Caco-2 (cell line): ENCODE measurements around the gene TIMM22. TPM values are rescaled to one million over a fixed set of nuclear protein-coding genes. Genes with fewer than 3 reads are reported as not detected.

Experiments used
- BruUV-seq: library from RNA; stranded (reverse); fragments of 400-500 nt; replicated peaks from 2 replicates; lab custom pipeline; 2021; lab: Mats Ljungman, UMichigan
- CTCF ChIA-PET: fragments of 300-600 bp; sonication (Branson Sonifier 250); formaldehyde crosslinking; loops from one replicate; lab custom pipeline; 2022; ENCODE audit warnings: antibody characterized with exemption; lab: Charles Lee
- POLR2A ChIA-PET: fragments of 300-600 bp; sonication (Branson Sonifier 250); formaldehyde crosslinking; loops from one replicate; lab custom pipeline; 2022; ENCODE audit warnings: antibody characterized with exemption; lab: Charles Lee
- DNase-seq, 2 experiments: peaks; one replicate each; pipeline versions ENCODE4 v3.0.0 to v3.0.0-alpha.2; 2020 to 2022
- H3K27me3 ChIP-seq: replicated peaks from 2 replicates; pipeline ENCODE4 v1.6.0; 2011; ENCODE audit warnings: low read length; ENCODE audit not compliant: control insufficient read depth, insufficient read depth
- H3K36me3 ChIP-seq: 2 replicates; pipeline ENCODE4 v1.5.1; 2011; ENCODE audit warnings: low read length; ENCODE audit not compliant: control insufficient read depth, insufficient read depth
- H3K4me1 ChIP-seq: fragments of 250-450 bp; sonication (Bioruptor Pico); 2 replicates; pipeline ENCODE4 v1.5.1; 2020; ENCODE audit warnings: mild to moderate bottlenecking
- H3K4me3 ChIP-seq: 2 replicates; pipeline ENCODE4 v1.5.1; 2011; ENCODE audit warnings: low read depth, mild to moderate bottlenecking, control low read depth, low read length
- H3K9me3 ChIP-seq: fragments of 250-450 bp; sonication (Bioruptor Pico); 2 replicates; pipeline ENCODE4 v1.5.1; 2020; ENCODE audit warnings: mild to moderate bottlenecking, moderate library complexity
- H3K27ac Mint-ChIP-seq: one replicate; pipeline ENCODE4 v1.8.0; 2022; ENCODE audit warnings: mixed read lengths; ENCODE audit not compliant: unreplicated experiment
- H3K27me3 Mint-ChIP-seq: one replicate; pipeline ENCODE4 v1.8.0; 2022; ENCODE audit warnings: mixed read lengths; ENCODE audit not compliant: insufficient read depth, unreplicated experiment
- H3K36me3 Mint-ChIP-seq: one replicate; pipeline ENCODE4 v1.8.0; 2022; ENCODE audit warnings: mild to moderate bottlenecking, mixed read lengths; ENCODE audit not compliant: insufficient read depth, unreplicated experiment
- H3K4me1 Mint-ChIP-seq: one replicate; pipeline ENCODE4 v1.8.0; 2022; ENCODE audit warnings: low read depth, mixed read lengths; ENCODE audit not compliant: unreplicated experiment
- H3K4me3 Mint-ChIP-seq: one replicate; pipeline ENCODE4 v1.8.0; 2022; ENCODE audit warnings: mild to moderate bottlenecking, moderate library complexity, mixed read lengths; ENCODE audit not compliant: unreplicated experiment
- H3K9me3 Mint-ChIP-seq: one replicate; pipeline ENCODE4 v1.8.0; 2022; ENCODE audit warnings: mixed read lengths; ENCODE audit not compliant: unreplicated experiment
- intact Hi-C: fragments of 100-400 bp; cut with micrococcal nuclease; formaldehyde crosslinking; loops from one replicate; pipeline ENCODE4 v1.10.0; 2022; ENCODE audit not compliant: unreplicated experiment
- total RNA-seq: library from RNA; stranded (reverse); gene quantifications from 2 replicates; pipeline ENCODE4 v1.2.3, GENCODE V29; 2022
- TF ChIP-seq, protein P1 (sequence below), 2 experiments: fragments of 200-600 bp in 1 of 2; IDR thresholded peaks; 1 replicate in 1 of 2; 2 replicates in 1 of 2; pipeline versions ENCODE4 v1.5.1 to v1.8.0; 2011 to 2022; ENCODE audit warnings: antibody characterized with exemption in 1 of 2, control low read depth in 1 of 2, inconsistent platforms in 1 of 2, low read depth in 1 of 2, low read length in 1 of 2, mild to moderate bottlenecking in 1 of 2, moderate library complexity in 1 of 2; ENCODE audit not compliant: insufficient read depth in 1 of 2, severe bottlenecking in 1 of 2, unreplicated experiment in 1 of 2

Gene TIMM22
- total RNA-seq, 1 experiment from 2014 or later = 20.6 TPM

DNA sequence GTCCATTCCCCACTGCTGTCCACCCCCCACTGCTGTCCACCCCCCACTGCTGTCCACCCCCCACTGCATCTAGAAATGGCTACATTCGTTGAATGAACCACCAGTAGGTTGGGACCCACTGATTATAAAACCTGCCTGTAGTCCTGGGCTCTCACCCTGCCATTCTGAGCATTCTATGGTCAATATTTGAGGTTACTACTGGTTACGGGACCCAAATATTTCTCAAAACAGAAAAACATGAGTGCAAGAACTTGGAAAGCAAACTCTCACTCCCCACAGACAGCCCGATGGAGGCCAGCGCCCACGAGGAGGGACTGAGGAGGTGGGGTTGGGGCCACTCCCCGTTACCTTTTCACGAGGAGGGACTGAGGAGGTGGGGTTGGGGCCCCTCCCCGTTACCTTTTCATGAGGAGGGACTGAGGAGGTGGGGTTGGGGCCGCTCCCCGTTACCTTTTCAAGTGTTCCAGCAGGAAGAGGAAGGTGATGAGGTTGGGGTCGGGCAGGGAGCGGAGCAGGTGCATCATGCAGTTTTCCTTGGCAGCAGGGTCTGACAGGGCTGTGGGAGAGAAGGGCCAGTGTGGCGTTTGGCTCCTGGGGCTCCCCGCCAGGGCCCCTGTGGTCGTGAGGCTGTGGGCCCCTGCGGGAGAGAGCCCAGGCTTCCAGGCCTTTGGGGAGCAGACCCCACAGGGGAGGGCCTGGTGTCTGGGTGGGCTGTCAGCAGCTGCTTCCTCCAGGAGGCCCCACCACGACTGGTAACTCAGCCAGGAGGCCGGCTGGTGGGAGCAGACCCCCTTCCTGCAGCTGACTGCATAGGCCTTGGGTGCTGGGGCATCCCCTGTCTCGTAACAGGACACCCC is 12.5 kb downstream of the TIMM22 start:
- BruUV-seq = no TSS peak
- H3K4me3 Mint-ChIP-seq = no peak overlapping the region
- Histone ChIP-seq H3K4me1 (peaks cover 9% of the 10 kb centered on the region), H3K27me3 (no peaks in the 10 kb centered on the region), H3K4me3 (no peak overlapping the region), H3K36me3 (peaks cover 1% of the 10 kb centered on the region; the same call in 1 of the 2 replicates), H3K9me3 (no peaks in the 10 kb centered on the region)
- ChIA-PET POLR2A (no interaction called here), CTCF (no interaction called here)
- H3K27me3 Mint-ChIP-seq = no peaks in the 10 kb centered on the region
- TF ChIP-seq, protein P1, sequence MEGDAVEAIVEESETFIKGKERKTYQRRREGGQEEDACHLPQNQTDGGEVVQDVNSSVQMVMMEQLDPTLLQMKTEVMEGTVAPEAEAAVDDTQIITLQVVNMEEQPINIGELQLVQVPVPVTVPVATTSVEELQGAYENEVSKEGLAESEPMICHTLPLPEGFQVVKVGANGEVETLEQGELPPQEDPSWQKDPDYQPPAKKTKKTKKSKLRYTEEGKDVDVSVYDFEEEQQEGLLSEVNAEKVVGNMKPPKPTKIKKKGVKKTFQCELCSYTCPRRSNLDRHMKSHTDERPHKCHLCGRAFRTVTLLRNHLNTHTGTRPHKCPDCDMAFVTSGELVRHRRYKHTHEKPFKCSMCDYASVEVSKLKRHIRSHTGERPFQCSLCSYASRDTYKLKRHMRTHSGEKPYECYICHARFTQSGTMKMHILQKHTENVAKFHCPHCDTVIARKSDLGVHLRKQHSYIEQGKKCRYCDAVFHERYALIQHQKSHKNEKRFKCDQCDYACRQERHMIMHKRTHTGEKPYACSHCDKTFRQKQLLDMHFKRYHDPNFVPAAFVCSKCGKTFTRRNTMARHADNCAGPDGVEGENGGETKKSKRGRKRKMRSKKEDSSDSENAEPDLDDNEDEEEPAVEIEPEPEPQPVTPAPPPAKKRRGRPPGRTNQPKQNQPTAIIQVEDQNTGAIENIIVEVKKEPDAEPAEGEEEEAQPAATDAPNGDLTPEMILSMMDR (IDR thresholded peaks at IDR 0.05; ENCODE audit: insufficient read depth in 1 of 2, low read depth in 1 of 2, low read length in 1 of 2, severe bottlenecking in 1 of 2, unreplicated experiment in 1 of 2) = no peak
- DNase-seq = no peak
- no peak overlapping the region for H3K27ac Mint-ChIP-seq
- H3K4me1 Mint-ChIP-seq = peaks cover 10% of the 10 kb centered on the region
- H3K36me3 Mint-ChIP-seq = peaks cover 31% of the 10 kb centered on the region
- intact Hi-C loops = no loop called here
- no peaks in the 10 kb centered on the region for H3K9me3 Mint-ChIP-seq

DNA sequence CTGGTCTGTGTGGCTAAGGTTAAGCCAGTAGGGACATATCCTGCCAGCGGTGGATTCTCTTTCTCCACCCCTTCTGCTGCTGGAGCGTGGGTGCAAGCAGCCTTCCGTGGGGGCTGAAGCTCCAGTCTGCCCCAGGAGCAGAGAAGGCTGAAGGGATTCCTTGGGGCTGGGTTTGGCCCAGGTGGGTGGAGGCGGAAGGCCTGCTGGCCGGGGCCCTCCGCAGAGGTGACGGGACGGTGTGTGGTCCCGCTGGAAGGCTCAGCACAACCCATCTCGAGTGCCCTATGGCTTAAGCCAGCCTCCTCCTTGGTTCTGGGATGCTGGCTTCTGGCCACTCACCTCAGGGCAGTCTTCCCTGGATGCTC is 13.1 kb downstream of the TIMM22 start:
- H3K4me1 ChIP-seq = peaks cover 9% of the 10 kb centered on the region
- Mint-ChIP-seq H3K9me3 (no peaks in the 10 kb centered on the region), H3K27ac (no peak overlapping the region), H3K4me1 (peaks cover 7% of the 10 kb centered on the region), H3K4me3 (no peak overlapping the region), H3K27me3 (no peaks in the 10 kb centered on the region), H3K36me3 (peaks cover 25% of the 10 kb centered on the region)
- peaks cover 1% of the 10 kb centered on the region; the same call in 1 of the 2 replicates for H3K36me3 ChIP-seq
- H3K9me3 ChIP-seq = no peaks in the 10 kb centered on the region
- H3K27me3 ChIP-seq = no peaks in the 10 kb centered on the region
- POLR2A ChIA-PET = no interaction called here
- TF ChIP-seq, protein P1 (IDR thresholded peaks at IDR 0.05; ENCODE audit: insufficient read depth in 1 of 2, low read depth in 1 of 2, low read length in 1 of 2, severe bottlenecking in 1 of 2, unreplicated experiment in 1 of 2) = no peak
- BruUV-seq = no TSS peak
- intact Hi-C loops = no loop called here
- no peak for DNase-seq
- CTCF ChIA-PET = interaction anchor here (1.7 kb wide), 1 partner anchor 46 kb away, joined by 6 read pairs; no protein-coding TSS in a partner anchor
- no peak overlapping the region for H3K4me3 ChIP-seq

GRCh38 chr17:1010586-1010985 is 13.7 kb downstream of the TIMM22 start:
- Histone ChIP-seq H3K27me3 (no peaks in the 10 kb centered on the region), H3K9me3 (no peaks in the 10 kb centered on the region), H3K4me1 (peaks cover 9% of the 10 kb centered on the region), H3K4me3 (no peak overlapping the region), H3K36me3 (peaks cover 1% of the 10 kb centered on the region; the same call in 1 of the 2 replicates)
- Mint-ChIP-seq H3K4me3 (no peak overlapping the region), H3K4me1 (peaks cover 1% of the 10 kb centered on the region), H3K27me3 (no peaks in the 10 kb centered on the region), H3K27ac (no peak overlapping the region), H3K9me3 (no peaks in the 10 kb centered on the region), H3K36me3 (peaks cover 20% of the 10 kb centered on the region)
- DNase-seq = no peak
- ChIA-PET POLR2A (no interaction called here), CTCF (interaction anchor here (1.7 kb wide), 1 partner anchor 46 kb away, joined by 6 read pairs; no protein-coding TSS in a partner anchor)
- intact Hi-C loops = no loop called here
- no TSS peak for BruUV-seq
- TF ChIP-seq, protein P1 (IDR thresholded peaks at IDR 0.05; ENCODE audit: insufficient read depth in 1 of 2, low read depth in 1 of 2, low read length in 1 of 2, severe bottlenecking in 1 of 2, unreplicated experiment in 1 of 2) = no peak
